Mucosa of rectum (tissue), 2 donors: ENCODE results near the gene PCGF2.
"Not testable (repeated sequence)": the region's sequence is repeated elsewhere in the genome, so short reads cannot be mapped to it uniquely, and the experiment has no call there.

ENCODE experiments used
- H3K27ac ChIP-seq, 2 donors: one replicate each; pipeline ENCODE4 v1.7.0; 2013; ENCODE audit warnings: inconsistent platforms in 2 of 2, low read depth in 2 of 2, low read length in 2 of 2
- H3K27me3 ChIP-seq, 2 donors: one replicate each; pipeline ENCODE4 v1.7.0; 2013; ENCODE audit warnings: low read length in 2 of 2; ENCODE audit not compliant: control insufficient read depth in 2 of 2, insufficient read depth in 2 of 2
- H3K36me3 ChIP-seq, 2 donors: one replicate each; pipeline ENCODE4 v1.7.0; 2013; ENCODE audit warnings: low read length in 2 of 2; ENCODE audit not compliant: control insufficient read depth in 2 of 2, insufficient read depth in 2 of 2
- H3K4me1 ChIP-seq, 2 donors: one replicate each; pipeline ENCODE4 v1.7.0; 2013; ENCODE audit warnings: low read length in 2 of 2, mild to moderate bottlenecking in 1 of 2; ENCODE audit not compliant: control insufficient read depth in 2 of 2, insufficient read depth in 2 of 2
- H3K4me3 ChIP-seq, 2 donors: one replicate each; pipeline ENCODE4 v1.7.0; 2013; ENCODE audit warnings: low read length in 2 of 2
- H3K9ac ChIP-seq, 2 donors: one replicate each; pipeline ENCODE4 v1.7.0; 2013; ENCODE audit warnings: low read length in 2 of 2, low read depth in 1 of 2, mild to moderate bottlenecking in 1 of 2
- H3K9me3 ChIP-seq, 2 donors: one replicate each; pipeline ENCODE4 v1.7.0; 2013; ENCODE audit warnings: low read length in 2 of 2; ENCODE audit not compliant: control insufficient read depth in 2 of 2
- donor health status: healthy.
- donor health status: Normal muscosa, but diverticular disease.

PCGF2 gene

GRCh38 chr17:38729886-38730525 is 18.1 kb downstream of the PCGF2 start, which contains the start of gene CISD3:
Gene CISD3 (plus strand): TSS chr17:38730341. CDS start chr17:38730359, 18 bp downstream.
- Histone ChIP-seq H3K27me3 (no peaks in the 10 kb centered on the region), H3K9me3 (no peaks in the 10 kb centered on the region), H3K27ac (peak within 1 kb of the TSS; percentile 93 to 99), H3K9ac (peak within 1 kb of the TSS; percentile 98 to 99), H3K4me3 (peak within 1 kb of the TSS; percentile 89 to 98), H3K4me1 (peaks cover 55 to 64% of the 10 kb centered on the region in 2 donors), H3K36me3 (peaks cover 8 to 11% of the 10 kb centered on the region in 2 donors)

DNA sequence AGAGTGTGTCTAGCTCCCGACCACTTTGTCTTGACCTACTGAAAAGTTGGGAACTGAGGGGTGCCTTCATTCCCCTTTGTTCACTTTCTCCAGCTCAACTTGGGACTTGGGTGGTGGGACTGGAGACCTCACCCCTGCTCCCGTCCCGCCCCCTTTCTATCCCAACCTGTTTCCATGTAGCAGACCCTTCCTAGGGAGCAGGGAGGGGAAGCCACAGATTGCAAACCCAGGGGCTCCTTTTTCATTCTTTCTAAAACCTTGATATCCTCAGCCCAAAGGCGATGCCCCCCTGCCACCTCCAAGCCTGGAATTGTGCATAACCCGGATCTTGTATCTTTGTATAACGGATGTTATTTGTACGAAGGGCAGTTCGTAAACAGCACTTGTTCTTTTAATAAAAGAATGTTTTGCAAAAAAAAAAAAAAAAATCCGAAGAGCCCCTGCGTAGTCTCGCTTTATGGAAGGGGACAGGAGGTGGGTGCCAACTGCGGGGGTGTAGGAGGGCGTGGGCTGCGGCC is 18.7 kb downstream of the PCGF2 start:
- peak overlapping the region; percentile 58 to 86 for H3K9ac ChIP-seq
- peaks cover 8 to 13% of the 10 kb centered on the region in 2 donors for H3K36me3 ChIP-seq
- H3K9me3 ChIP-seq = no peaks in the 10 kb centered on the region
- H3K4me1 ChIP-seq = peaks cover 59 to 65% of the 10 kb centered on the region in 2 donors
- H3K27ac ChIP-seq = peak overlapping the region; percentile 76 to 81
- H3K27me3 ChIP-seq = no peaks in the 10 kb centered on the region
- H3K4me3 ChIP-seq = peak overlapping the region; percentile 74 to 76

DNA sequence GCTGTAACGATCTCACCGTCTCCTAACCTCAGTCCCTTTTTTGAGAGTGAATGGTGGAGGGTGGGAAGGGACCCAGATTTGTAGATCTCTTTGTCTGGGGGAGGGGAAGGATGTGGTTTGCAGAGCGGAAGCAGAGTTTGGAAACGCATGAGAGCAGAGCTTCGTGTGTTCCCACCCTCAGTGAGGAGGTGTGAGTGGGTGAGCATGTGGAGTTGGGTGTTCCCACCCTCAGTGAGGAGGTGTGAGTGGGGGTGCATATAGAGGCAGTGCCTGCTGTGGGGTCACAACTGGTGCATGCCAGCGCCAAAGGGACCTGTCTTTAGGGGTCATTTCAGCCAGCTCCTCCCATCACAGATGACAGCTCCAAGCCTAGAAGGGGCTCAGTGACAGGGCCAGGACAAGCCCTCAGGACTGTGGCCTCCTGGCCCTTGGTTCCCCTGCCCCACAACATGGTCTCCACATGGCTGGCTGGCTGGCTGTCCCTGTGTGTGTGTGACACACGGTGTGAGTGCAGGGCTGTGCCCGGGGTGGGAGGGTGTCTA is 19.8 kb downstream of the PCGF2 start:
- H3K4me1 ChIP-seq = peaks cover 54 to 60% of the 10 kb centered on the region in 2 donors

GRCh38 chr17:38727736-38728135 is 20.4 kb downstream of the PCGF2 start:
- Histone ChIP-seq H3K4me1 (peaks cover 48 to 54% of the 10 kb centered on the region in 2 donors), H3K27ac (peak overlapping the region in 1 of 2 donors; percentile 1), H3K27me3 (no peaks in the 10 kb centered on the region), H3K9ac (no peak overlapping the region), H3K36me3 (peaks cover 0 to 10% of the 10 kb centered on the region in 2 donors), H3K4me3 (no peak overlapping the region), H3K9me3 (no peaks in the 10 kb centered on the region)

More for the DNA sequence above, 19.8 kb downstream of the PCGF2 start:
- Histone ChIP-seq H3K27me3 (no peaks in the 10 kb centered on the region), H3K9ac (no peak overlapping the region), H3K36me3 (peaks cover 0 to 11% of the 10 kb centered on the region in 2 donors), H3K27ac (peak overlapping the region in 1 of 2 donors; percentile 34), H3K4me3 (no peak overlapping the region), H3K9me3 (no peaks in the 10 kb centered on the region)

GRCh38 chr17:38726145-38726544 is 22.0 kb downstream of the PCGF2 start:
- Histone ChIP-seq H3K36me3 (peaks cover 8 to 16% of the 10 kb centered on the region in 2 donors), H3K27ac (peak overlapping the region in 1 of 2 donors; percentile 16), H3K4me1 (peaks cover 35 to 38% of the 10 kb centered on the region in 2 donors)
- not testable (repeated sequence) for H3K9ac ChIP-seq, H3K4me3 ChIP-seq, H3K27me3 ChIP-seq, H3K9me3 ChIP-seq

GRCh38 chr17:38725066-38725465 is 23.1 kb downstream of the PCGF2 start:
- Histone ChIP-seq H3K27ac (no peak overlapping the region), H3K36me3 (peaks cover 15 to 25% of the 10 kb centered on the region in 2 donors), H3K9ac (no peak overlapping the region), H3K4me1 (peaks cover 30 to 31% of the 10 kb centered on the region in 2 donors), H3K9me3 (no peaks in the 10 kb centered on the region), H3K4me3 (no peak overlapping the region), H3K27me3 (no peaks in the 10 kb centered on the region)

DNA sequence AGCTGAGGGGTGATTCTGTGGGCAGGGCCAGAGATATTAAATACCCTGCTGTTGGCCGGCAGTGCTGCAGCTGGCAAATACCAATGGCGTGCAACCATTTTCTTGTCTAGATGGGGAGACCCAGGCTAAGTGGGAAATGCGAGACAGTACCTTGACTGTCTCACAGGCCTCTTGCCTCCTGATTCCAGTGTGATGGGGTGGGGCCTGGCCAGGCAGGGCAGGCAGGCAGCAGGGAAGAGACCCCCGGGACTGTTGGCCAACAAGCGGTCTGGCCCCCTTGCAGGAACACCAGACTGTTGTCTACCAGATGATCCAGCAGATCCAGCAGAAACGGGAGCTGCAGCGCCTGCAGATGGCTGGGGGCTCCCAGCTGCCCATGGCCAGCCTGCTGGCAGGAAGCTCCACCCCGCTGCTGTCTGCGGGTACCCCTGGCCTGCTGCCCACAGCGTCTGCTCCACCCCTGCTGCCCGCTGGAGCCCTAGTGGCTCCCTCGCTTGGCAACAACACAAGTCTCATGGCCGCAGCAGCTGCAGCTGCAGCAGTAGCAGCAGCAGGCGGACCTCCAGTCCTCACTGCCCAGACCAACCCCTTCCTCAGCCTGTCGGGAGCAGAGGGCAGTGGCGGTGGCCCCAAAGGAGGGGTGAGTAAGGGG is 23.7 kb downstream of the PCGF2 start:
- H3K4me3 ChIP-seq = no peak overlapping the region
- H3K9ac ChIP-seq = no peak overlapping the region
- no peak overlapping the region for H3K27ac ChIP-seq
- H3K27me3 ChIP-seq = no peaks in the 10 kb centered on the region
- H3K36me3 ChIP-seq = peaks cover 15 to 25% of the 10 kb centered on the region in 2 donors
- no peaks in the 10 kb centered on the region for H3K9me3 ChIP-seq
- H3K4me1 ChIP-seq = peaks cover 28% of the 10 kb centered on the region in 2 donors

- Histone ChIP-seq H3K36me3 (peaks cover 20 to 34% of the 10 kb centered on the region in 2 donors), H3K27me3 (no peaks in the 10 kb centered on the region), H3K4me3 (no peak overlapping the region), H3K9me3 (no peaks in the 10 kb centered on the region), H3K4me1 (peaks cover 17 to 18% of the 10 kb centered on the region in 2 donors), H3K27ac (no peak overlapping the region), H3K9ac (no peak overlapping the region)
These were observed 26.3 kb downstream of the PCGF2 start for GRCh38 chr17:38721802-38722201.

DNA sequence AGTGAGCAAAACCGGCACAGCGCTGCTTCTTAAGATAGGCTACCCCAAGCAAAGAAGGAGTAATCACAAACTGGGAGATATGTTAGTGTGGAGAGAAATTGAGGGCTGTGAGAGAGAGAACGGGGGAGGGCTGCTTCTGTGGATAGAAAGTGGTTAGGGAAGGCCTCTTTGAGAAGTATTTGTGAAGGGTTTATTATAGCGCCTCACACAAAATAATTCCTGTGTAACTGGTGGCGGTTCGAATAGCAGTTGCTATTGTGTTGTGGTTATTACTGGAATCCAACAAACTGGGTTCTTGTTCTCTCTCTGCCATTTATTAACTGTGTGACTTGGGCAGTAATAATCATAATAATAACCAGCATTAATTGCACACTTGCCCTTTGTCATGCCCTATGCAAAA is 27.2 kb downstream of the PCGF2 start:
- H3K9ac ChIP-seq = no peak overlapping the region

More for the DNA sequence above, 27.2 kb downstream of the PCGF2 start:
- Histone ChIP-seq H3K27ac (no peak overlapping the region), H3K4me3 (no peak overlapping the region), H3K9me3 (no peaks in the 10 kb centered on the region), H3K27me3 (no peaks in the 10 kb centered on the region), H3K36me3 (peaks cover 26 to 42% of the 10 kb centered on the region in 2 donors), H3K4me1 (peaks cover 11 to 16% of the 10 kb centered on the region in 2 donors)
